HFFc6 (cell line): ENCODE measurements around the gene NAV3. TPM values are rescaled to one million over a fixed set of nuclear protein-coding genes. Genes with fewer than 3 reads are reported as not detected.

Source experiments
- DNase-seq: peaks from one replicate; pipeline ENCODE4 v3.0.0-alpha.2; 2018
- H3K27ac Mint-ChIP-seq: 2 replicates; pipeline ENCODE4 v1.8.0; 2020; ENCODE audit warnings: mild to moderate bottlenecking, mixed read lengths
- H3K27me3 Mint-ChIP-seq: 2 replicates; pipeline ENCODE4 v1.8.0; 2021; ENCODE audit warnings: mild to moderate bottlenecking, moderate library complexity, mixed read lengths; ENCODE audit not compliant: insufficient read depth
- H3K36me3 Mint-ChIP-seq: 2 replicates; pipeline ENCODE4 v1.8.0; 2021; ENCODE audit warnings: low read depth, mixed read lengths
- H3K4me1 Mint-ChIP-seq: 2 replicates; pipeline ENCODE4 v1.8.0; 2020; ENCODE audit warnings: low read depth, mixed read lengths
- H3K4me3 Mint-ChIP-seq: 2 replicates; pipeline ENCODE4 v1.8.0; 2020; ENCODE audit warnings: mild to moderate bottlenecking, moderate library complexity, mixed read lengths
- H3K9me3 Mint-ChIP-seq: 2 replicates; pipeline ENCODE4 v1.8.0; 2020; ENCODE audit warnings: mild to moderate bottlenecking, mixed read lengths
- CTCF ChIP-seq: fragments of 200-600 bp; sonication (generic); IDR thresholded peaks from 2 replicates; pipeline ENCODE4 v1.5.0; 2021; ENCODE audit warnings: antibody characterized with exemption, mild to moderate bottlenecking
- total RNA-seq, 6 experiments: library from RNA; stranded (reverse); fragmentation: NEBNext Ultra II Directional; extraction: Animal tissue kit (Norgen Biotek cat#: 25700); gene quantifications; 2 replicates in 1 of 6; 3 replicates in 5 of 6; pipeline ENCODE4 v1.2.3, GENCODE V29; 2021

The NAV3 gene
- total RNA-seq, 6 experiments from 2014 or later, result 86.7 to 142 (median 107) TPM

GRCh38 chr12:77786675-77787074 is 44.0 kb upstream of the NAV3 start:
- H3K27me3 Mint-ChIP-seq, result no peaks in the 10 kb centered on the region; the same call in none of the 2 replicates
- no peaks in the 10 kb centered on the region for H3K36me3 Mint-ChIP-seq
- H3K4me3 Mint-ChIP-seq, result no peak overlapping the region
- no peak for TF ChIP-seq CTCF
- no peak for DNase-seq
- no peaks in the 10 kb centered on the region for H3K9me3 Mint-ChIP-seq
- no peaks in the 10 kb centered on the region for H3K4me1 Mint-ChIP-seq
- no peak overlapping the region for H3K27ac Mint-ChIP-seq

GRCh38 chr12:77788231-77789168 is 42.2 kb upstream of the NAV3 start:
- no peak for TF ChIP-seq CTCF
- Mint-ChIP-seq H3K9me3 (no peaks in the 10 kb centered on the region), H3K4me1 (no peaks in the 10 kb centered on the region), H3K27me3 (no peaks in the 10 kb centered on the region; the same call in none of the 2 replicates), H3K27ac (no peak overlapping the region), H3K4me3 (no peak overlapping the region), H3K36me3 (no peaks in the 10 kb centered on the region)
- DNase-seq, result no peak

GRCh38 chr12:77795699-77796098 is 35.0 kb upstream of the NAV3 start:
- TF ChIP-seq CTCF, result no peak
- no peak overlapping the region for H3K4me3 Mint-ChIP-seq
- no peaks in the 10 kb centered on the region for H3K36me3 Mint-ChIP-seq
- H3K27ac Mint-ChIP-seq, result no peak overlapping the region
- H3K27me3 Mint-ChIP-seq, result peaks cover 1% of the 10 kb centered on the region; the same call in 1 of the 2 replicates
- H3K9me3 Mint-ChIP-seq, result no peaks in the 10 kb centered on the region
- 0 out of 2 replicates have a peak, but pooled peaks cover 7% of the 10 kb centered on the region for H3K4me1 Mint-ChIP-seq
- DNase-seq, result no peak

GRCh38 chr12:77796775-77797174 is 33.9 kb upstream of the NAV3 start:
- H3K4me3 Mint-ChIP-seq, result no peak overlapping the region
- no peaks in the 10 kb centered on the region for H3K9me3 Mint-ChIP-seq
- peaks cover 1% of the 10 kb centered on the region; the same call in 1 of the 2 replicates for H3K27me3 Mint-ChIP-seq
- H3K27ac Mint-ChIP-seq, result no peak overlapping the region
- H3K4me1 Mint-ChIP-seq, result 0 out of 2 replicates have a peak, but pooled peaks cover 7% of the 10 kb centered on the region
- TF ChIP-seq CTCF, result no peak
- DNase-seq, result peak; percentile 7
- no peaks in the 10 kb centered on the region for H3K36me3 Mint-ChIP-seq

DNA sequence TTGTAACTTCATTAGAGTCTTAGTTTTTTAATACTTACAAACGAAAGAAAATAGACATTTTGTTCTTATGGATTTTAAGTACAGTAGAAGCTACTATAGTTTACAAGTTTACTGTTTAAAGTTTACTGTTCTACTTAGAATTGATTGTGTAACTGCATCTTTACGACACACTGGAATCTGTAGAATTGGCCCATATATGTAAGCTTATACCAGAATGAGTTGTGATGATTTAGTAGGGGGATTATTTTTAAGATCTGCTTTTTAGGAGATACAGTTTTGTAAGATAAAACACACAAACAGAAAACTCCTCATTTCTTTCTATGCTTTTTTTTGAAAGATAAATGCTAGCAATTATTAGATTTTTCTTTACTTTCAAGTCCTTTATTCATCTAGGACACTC is 30.2 kb upstream of the NAV3 start:
- Mint-ChIP-seq H3K27ac (no peak overlapping the region), H3K4me3 (no peak overlapping the region), H3K27me3 (peaks cover 1% of the 10 kb centered on the region; the same call in 1 of the 2 replicates)

More for the DNA sequence above, 30.2 kb upstream of the NAV3 start:
- TF ChIP-seq CTCF, result no peak
- H3K9me3 Mint-ChIP-seq, result no peaks in the 10 kb centered on the region
- no peaks in the 10 kb centered on the region for H3K36me3 Mint-ChIP-seq
- H3K4me1 Mint-ChIP-seq, result 0 out of 2 replicates have a peak, but pooled peaks cover 7% of the 10 kb centered on the region
- no peak for DNase-seq
